B cell (primary cell): Measurements from ENCODE around the gene HS2ST1. TPM values are rescaled to one million over a fixed set of nuclear protein-coding genes. Genes with fewer than 3 reads are reported as not detected.

ENCODE experiments used
- ATAC-seq: fragments of 200-7000 bp; cut with Tn5 transposase; one replicate; pipeline ENCODE4 v1.10.0; 2021; ENCODE audit warnings: low read depth, mild to moderate bottlenecking, moderate number of reproducible peaks, moderate library complexity
- CTCF ChIA-PET: fragments of 350-600 bp; sonication (Branson Sonifier 250); formaldehyde crosslinking; loops from one replicate; lab custom pipeline; 2021; ENCODE audit warnings: antibody characterized with exemption, inconsistent platforms; lab: Charles Lee
- POLR2A ChIA-PET: fragments of 350-600 bp; sonication (Branson Sonifier 250); formaldehyde crosslinking; loops from one replicate; lab custom pipeline; 2021; ENCODE audit warnings: antibody characterized with exemption; lab: Charles Lee
- DNase-seq: peaks from one replicate; pipeline ENCODE4 v3.0.0; 2013
- H2AFZ ChIP-seq: 2 replicates; pipeline ENCODE4 v1.6.1; 2012; ENCODE audit warnings: mild to moderate bottlenecking, low read depth, low read length; ENCODE audit not compliant: insufficient read depth, poor library complexity, severe bottlenecking
- H3K27ac ChIP-seq, 2 donors: 1 replicate in 1 of 2; 2 replicates in 1 of 2; pipeline ENCODE4 v1.5.1; 2012 to 2013; ENCODE audit warnings: low read length in 2 of 2, mild to moderate bottlenecking in 2 of 2, moderate library complexity in 1 of 2
- H3K27me3 ChIP-seq, 4 experiments: fragments of 200-600 bp in 1 of 4; sonication (generic) in 1 of 4; replicated peaks in 1 of 4; 1 replicate in 2 of 4; 2 replicates in 2 of 4; pipeline versions ENCODE4 v1.6.1 to v1.7.0; 2013 to 2016; ENCODE audit warnings: low read length in 3 of 4, mild to moderate bottlenecking in 2 of 4, mixed read lengths in 1 of 4, moderate library complexity in 1 of 4; ENCODE audit not compliant: insufficient read depth in 4 of 4, control insufficient read depth in 3 of 4; ENCODE audit errors: control extremely low read depth in 1 of 4
- H3K36me3 ChIP-seq, 2 experiments: replicated peaks in 1 of 2; 1 replicate in 1 of 2; 2 replicates in 1 of 2; pipeline versions ENCODE4 v1.6.1 to v1.7.1; 2013; ENCODE audit warnings: low read length in 1 of 2; ENCODE audit not compliant: insufficient read depth in 2 of 2, control insufficient read depth in 1 of 2; ENCODE audit errors: control extremely low read depth in 1 of 2, extremely low read depth in 1 of 2
- H3K4me1 ChIP-seq, 2 donors: fragments of 200-600 bp in 1 of 2; sonication (generic) in 1 of 2; 1 replicate in 1 of 2; 2 replicates in 1 of 2; pipeline versions ENCODE4 v1.5.1 to v1.6.1; 2013 to 2017; ENCODE audit warnings: low read length in 2 of 2; ENCODE audit not compliant: control insufficient read depth in 2 of 2, insufficient read depth in 2 of 2
- H3K4me2 ChIP-seq: replicated peaks from 2 replicates; pipeline ENCODE3; 2012; ENCODE audit warnings: mild to moderate bottlenecking, low read depth, low read length; ENCODE audit not compliant: poor library complexity, severe bottlenecking
- H3K4me3 ChIP-seq, 5 experiments: fragments of 200-600 bp in 1 of 5; sonication (generic) in 1 of 5; 1 replicate in 3 of 5; 2 replicates in 2 of 5; pipeline versions ENCODE4 v1.5.1 to v1.7.0; 2011 to 2016; ENCODE audit warnings: low read length in 4 of 5, mild to moderate bottlenecking in 4 of 5, low read depth in 2 of 5, control low read depth in 1 of 5, moderate library complexity in 1 of 5; ENCODE audit not compliant: insufficient read depth in 1 of 5; ENCODE audit errors: control extremely low read depth in 1 of 5, extremely low read depth in 1 of 5
- H3K79me2 ChIP-seq: fragments of 200-600 bp; sonication (generic); one replicate; pipeline ENCODE4 v1.6.0; 2016; ENCODE audit warnings: low read length; ENCODE audit not compliant: control insufficient read depth, insufficient read depth
- H3K9ac ChIP-seq: fragments of 200-600 bp; sonication (generic); 2 replicates; pipeline ENCODE4 v1.6.1; 2017; ENCODE audit warnings: mild to moderate bottlenecking, low read length, moderate library complexity
- H3K9me3 ChIP-seq, 3 donors: one replicate each; pipeline versions ENCODE4 v1.6.1 to v1.7.1; 2013; ENCODE audit warnings: low read length in 2 of 3; ENCODE audit not compliant: control insufficient read depth in 2 of 3, insufficient read depth in 1 of 3; ENCODE audit errors: control extremely low read depth in 1 of 3
- H4K20me1 ChIP-seq: 2 replicates; pipeline ENCODE4 v1.6.0; 2012; ENCODE audit warnings: mild to moderate bottlenecking, low read length; ENCODE audit not compliant: insufficient read depth, control insufficient read depth, poor library complexity, severe bottlenecking
- H3K27ac Mint-ChIP-seq: one replicate; pipeline ENCODE4 v1.8.0; 2021; ENCODE audit warnings: mixed read lengths
- H3K27me3 Mint-ChIP-seq: one replicate; pipeline ENCODE4 v1.8.0; 2021; ENCODE audit warnings: mixed read lengths
- H3K4me1 Mint-ChIP-seq: one replicate; pipeline ENCODE4 v1.8.0; 2021; ENCODE audit warnings: mixed read lengths
- H3K4me3 Mint-ChIP-seq: one replicate; pipeline ENCODE4 v1.8.0; 2021; ENCODE audit warnings: mixed read lengths
- H3K9me3 Mint-ChIP-seq: one replicate; pipeline ENCODE4 v1.8.0; 2022; ENCODE audit warnings: mixed read lengths; ENCODE audit not compliant: insufficient read depth
- EZH2 ChIP-seq: IDR thresholded peaks from 2 replicates; pipeline ENCODE4 v1.6.1; 2012; ENCODE audit warnings: borderline replicate concordance, low read depth, mild to moderate bottlenecking, moderate library complexity, low read length; ENCODE audit not compliant: insufficient read depth, poor library complexity, severe bottlenecking
- WGBS: methylation state at CpG from one replicate; pipeline ENCODE4 v1.1.5; 2013; ENCODE audit warnings: missing lambda C conversion rate; ENCODE audit not compliant: insufficient coverage; 5-methylcytosine and 5-hydroxymethylcytosine counted together
- intact Hi-C: fragments of 100-400 bp; cut with micrococcal nuclease; formaldehyde crosslinking; loops from one replicate; pipeline ENCODE4 v1.10.0; 2022
- polyA plus RNA-seq: library from polyadenylated mRNA; depleted of rRNA; stranded (reverse); fragments of >200 nt; gene quantifications from 2 replicates; pipeline ENCODE4 v1.2.3, GENCODE V29; 2012
- total RNA-seq, 2 donors: library from RNA; stranded (reverse); fragments of 120-200 nt in 1 of 2; gene quantifications; 1 replicate in 1 of 2; 2 replicates in 1 of 2; pipeline versions ENCODE4 v1.2.3 to v1.2.4, GENCODE V29; 2013 to 2022
- TF ChIP-seq, protein P1 (sequence below): fragments of 200-600 bp; IDR thresholded peaks from one replicate; pipeline ENCODE4 v1.8.0; 2022; ENCODE audit warnings: antibody characterized with exemption, mild to moderate bottlenecking

The HS2ST1 gene
- total and polyA plus RNA-seq, 2 donors (not counting 1 experiment from before 2014, with no cell fraction given), result 3.0 to 16.9 TPM

DNA sequence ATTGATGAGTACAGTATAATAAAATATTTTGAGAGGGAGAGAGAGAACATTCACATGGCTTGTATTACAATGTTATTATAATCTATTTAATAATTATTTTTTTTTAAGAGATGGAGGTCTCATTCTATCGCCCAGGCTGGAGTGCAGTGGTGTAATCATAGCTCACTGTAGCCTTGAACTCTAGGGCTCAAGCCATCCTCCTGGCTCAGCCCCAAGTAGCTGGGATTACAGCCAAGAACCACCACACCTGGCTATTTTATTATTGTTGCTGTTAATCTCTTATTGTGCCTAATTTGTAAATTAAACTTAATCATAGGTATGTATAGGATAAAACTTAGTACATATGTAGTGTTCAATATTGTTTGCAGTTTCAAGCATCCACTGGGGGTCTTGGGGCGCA lies 57.8 kb downstream of the HS2ST1 start:
- Histone ChIP-seq H3K9ac (no peak overlapping the region), H3K36me3 (no peaks in the 10 kb centered on the region), H2AFZ (no peak overlapping the region), H3K79me2 (peaks cover 48% of the 10 kb centered on the region), H3K4me1 (no peaks in the 10 kb centered on the region), H3K27me3 (no peaks in the 10 kb centered on the region), H3K4me2 (no peak overlapping the region), H4K20me1 (no peaks in the 10 kb centered on the region), H3K9me3 (no peaks in the 10 kb centered on the region), H3K4me3 (no peak overlapping the region), H3K27ac (no peak overlapping the region)
- Mint-ChIP-seq H3K27me3 (no peaks in the 10 kb centered on the region), H3K4me1 (peaks cover 10% of the 10 kb centered on the region), H3K4me3 (no peak overlapping the region), H3K27ac (no peak overlapping the region), H3K9me3 (no peaks in the 10 kb centered on the region)
- no CpG with 5 or more reads among the region's 2 CpGs for WGBS
- ChIA-PET CTCF (interaction anchor here (1.1 kb wide), 1 partner anchor 17 kb away, joined by 3 read pairs; no protein-coding TSS in a partner anchor), POLR2A (interaction anchor here (0.6 kb wide), 1 partner anchor 116 kb away, joined by 7 read pairs; no protein-coding TSS in a partner anchor)
- no peak for TF ChIP-seq EZH2
- TF ChIP-seq, protein P1, sequence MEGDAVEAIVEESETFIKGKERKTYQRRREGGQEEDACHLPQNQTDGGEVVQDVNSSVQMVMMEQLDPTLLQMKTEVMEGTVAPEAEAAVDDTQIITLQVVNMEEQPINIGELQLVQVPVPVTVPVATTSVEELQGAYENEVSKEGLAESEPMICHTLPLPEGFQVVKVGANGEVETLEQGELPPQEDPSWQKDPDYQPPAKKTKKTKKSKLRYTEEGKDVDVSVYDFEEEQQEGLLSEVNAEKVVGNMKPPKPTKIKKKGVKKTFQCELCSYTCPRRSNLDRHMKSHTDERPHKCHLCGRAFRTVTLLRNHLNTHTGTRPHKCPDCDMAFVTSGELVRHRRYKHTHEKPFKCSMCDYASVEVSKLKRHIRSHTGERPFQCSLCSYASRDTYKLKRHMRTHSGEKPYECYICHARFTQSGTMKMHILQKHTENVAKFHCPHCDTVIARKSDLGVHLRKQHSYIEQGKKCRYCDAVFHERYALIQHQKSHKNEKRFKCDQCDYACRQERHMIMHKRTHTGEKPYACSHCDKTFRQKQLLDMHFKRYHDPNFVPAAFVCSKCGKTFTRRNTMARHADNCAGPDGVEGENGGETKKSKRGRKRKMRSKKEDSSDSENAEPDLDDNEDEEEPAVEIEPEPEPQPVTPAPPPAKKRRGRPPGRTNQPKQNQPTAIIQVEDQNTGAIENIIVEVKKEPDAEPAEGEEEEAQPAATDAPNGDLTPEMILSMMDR, result no peak
- intact Hi-C loops, result no loop called here
- no peak for DNase-seq
- ATAC-seq, result no peak

DNA sequence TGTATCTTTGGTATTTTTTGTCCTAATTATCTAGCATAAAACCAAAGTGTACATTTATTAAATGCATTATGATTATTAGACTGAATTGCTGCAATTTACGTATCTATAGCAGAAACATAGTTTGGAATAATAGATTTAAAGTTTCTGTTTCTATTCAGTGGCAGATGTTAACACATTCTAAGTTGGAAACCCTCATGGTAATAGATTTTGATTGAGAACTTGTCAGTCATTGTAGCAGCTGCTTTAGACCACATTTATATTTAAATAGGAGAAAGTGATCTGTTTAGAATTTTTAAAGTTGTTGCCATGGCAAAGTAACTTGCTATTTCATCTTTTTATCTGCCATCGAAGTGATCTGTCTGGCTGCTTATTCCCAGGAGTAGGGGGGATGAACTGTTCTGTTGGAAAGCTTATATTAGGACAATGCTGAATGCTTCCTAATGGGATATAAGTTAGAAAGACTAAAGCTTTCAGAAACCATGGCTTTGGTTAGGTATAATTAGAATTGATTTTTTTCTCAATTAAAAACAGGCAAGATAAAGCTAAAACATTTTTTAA lies 61.6 kb downstream of the HS2ST1 start:
- Histone ChIP-seq H3K9ac (no peak overlapping the region), H3K27me3 (no peaks in the 10 kb centered on the region), H3K9me3 (peaks cover 0 to 4% (median 0%) of the 10 kb centered on the region in 3 donors), H3K36me3 (peaks cover 0 to 4% of the 10 kb centered on the region in 2 experiments), H3K4me2 (no peak overlapping the region), H2AFZ (no peak overlapping the region), H3K79me2 (peaks cover 30% of the 10 kb centered on the region), H3K27ac (no peak overlapping the region), H3K4me3 (no peak overlapping the region), H3K4me1 (no peaks in the 10 kb centered on the region), H4K20me1 (no peaks in the 10 kb centered on the region)
- peaks cover 11% of the 10 kb centered on the region for H3K4me1 Mint-ChIP-seq
- no peak overlapping the region for H3K27ac Mint-ChIP-seq
- 100% methylated on average over 1 of the region's 2 CpGs for WGBS
- intact Hi-C loops, result loop anchor here (5.0 kb wide), 1 partner anchor 46 kb away; no protein-coding TSS in a partner anchor
- DNase-seq (no peak), ATAC-seq (no peak)
- H3K27me3 Mint-ChIP-seq, result no peaks in the 10 kb centered on the region
- TF ChIP-seq EZH2, result no peak
- TF ChIP-seq, protein P1, result no peak
- no peak overlapping the region for H3K4me3 Mint-ChIP-seq
- H3K9me3 Mint-ChIP-seq, result no peaks in the 10 kb centered on the region
- CTCF ChIA-PET, result interaction anchor here (0.6 to 2.3 kb wide), 5 partner anchors 10 to 143 kb away, joined by 3 to 11 read pairs (median 3); no protein-coding TSS in a partner anchor
- POLR2A ChIA-PET, result interaction anchor here (0.6 kb wide), 1 partner anchor 147 kb away, joined by 5 read pairs; no protein-coding TSS in a partner anchor
